C4-2B (cell line): ENCODE results near the gene REXO2.

ENCODE experiments used
- CTCF ChIP-seq: fragments of 450-650 bp; conservative IDR thresholded peaks from 2 replicates; pipeline ENCODE4 v1.5.1; 2017; ENCODE audit warnings: mild to moderate bottlenecking
- ZFX ChIP-seq: fragments of 450-650 bp; IDR thresholded peaks from 2 replicates; pipeline ENCODE4 v1.6.1; 2017

GRCh38 chr11:114396916-114397315 lies 42.4 kb upstream of the REXO2 start:
- TF ChIP-seq CTCF (no peak), ZFX (no peak)
